CMK (cell line): Measurements from ENCODE around the gene LACTBL1.
"Not testable (repeated sequence)": the region's sequence is repeated elsewhere in the genome, so short reads cannot be mapped to it uniquely, and the experiment has no call there.

Experiments
- DNase-seq: peaks from one replicate; pipeline ENCODE4 v3.0.0-alpha.2; 2010; ENCODE audit warnings: low read depth

The LACTBL1 gene, protein sequence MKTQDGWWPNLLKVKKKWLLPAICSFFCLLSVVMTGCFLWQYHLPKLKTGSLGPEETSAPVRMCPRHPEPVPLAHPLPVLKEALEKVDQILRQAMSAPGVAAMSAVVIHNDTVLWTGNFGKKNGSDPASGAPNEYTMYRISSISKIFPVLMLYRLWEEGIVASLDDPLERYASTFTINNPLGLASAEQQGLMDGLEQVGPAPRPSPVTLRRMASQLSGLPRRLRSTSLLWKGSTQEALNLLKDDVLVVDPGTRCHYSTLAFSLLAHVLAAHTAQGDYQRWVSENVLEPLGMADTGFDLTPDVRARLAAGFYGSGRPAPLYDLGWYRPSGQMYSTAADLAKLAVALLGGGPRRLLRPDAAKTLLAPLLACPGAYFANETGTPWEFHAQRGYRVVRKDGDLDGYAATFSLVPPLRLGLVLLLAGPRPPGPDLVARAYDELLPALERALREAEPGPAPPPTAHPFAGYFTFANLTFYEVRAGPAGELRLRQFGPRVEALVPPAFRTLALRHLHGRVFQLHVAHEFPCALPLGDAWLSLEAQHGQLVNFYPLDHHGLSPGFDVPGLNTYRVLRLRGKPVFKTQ

GRCh38 chr1:22972760-22973159 is at the start of gene LACTBL1:
Gene LACTBL1 (minus strand): TSS chr1:22972866. CDS start chr1:22972316, 550 bp downstream.
- DNase-seq: no peak

GRCh38 chr1:23021834-23022233 is 49.2 kb upstream of the LACTBL1 start:
- DNase-seq: no peak

DNA sequence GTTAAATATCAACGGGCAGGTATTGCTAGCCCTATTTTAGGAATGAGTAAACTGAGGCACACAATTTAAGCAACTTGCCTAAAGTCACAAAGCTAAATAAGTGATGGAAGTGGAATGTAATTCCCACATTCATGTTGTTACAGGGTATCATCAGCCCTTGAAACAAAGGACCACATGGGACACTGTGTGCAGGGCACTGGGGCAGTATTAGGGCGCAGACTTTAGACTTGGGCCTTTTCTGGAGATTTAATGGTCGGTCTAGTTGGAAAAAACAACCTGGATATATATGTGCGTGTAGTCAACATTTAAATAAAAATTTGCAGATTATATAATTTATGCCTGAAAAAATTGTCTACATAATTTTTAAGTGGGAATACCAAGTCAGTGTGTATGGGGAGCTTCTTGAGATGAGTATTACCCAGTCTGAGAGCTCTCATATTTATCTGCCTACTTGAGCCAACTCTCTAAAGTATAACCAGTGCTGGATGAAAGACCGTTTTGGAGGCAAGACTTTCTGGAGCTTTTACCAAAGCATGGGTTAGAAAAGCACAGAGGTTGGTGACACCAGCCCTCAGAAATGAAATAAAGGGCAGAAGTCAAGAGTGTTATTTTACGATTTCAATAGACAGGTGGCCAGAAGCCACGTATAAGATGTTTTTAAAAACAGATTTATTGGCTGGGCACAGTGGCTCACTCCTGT is 48.2 kb upstream of the LACTBL1 start:
- no peak for DNase-seq

- DNase-seq: peak; percentile 20
Observed at GRCh38 chr1:23019863-23020625, 47.4 kb upstream of the LACTBL1 start.

DNA sequence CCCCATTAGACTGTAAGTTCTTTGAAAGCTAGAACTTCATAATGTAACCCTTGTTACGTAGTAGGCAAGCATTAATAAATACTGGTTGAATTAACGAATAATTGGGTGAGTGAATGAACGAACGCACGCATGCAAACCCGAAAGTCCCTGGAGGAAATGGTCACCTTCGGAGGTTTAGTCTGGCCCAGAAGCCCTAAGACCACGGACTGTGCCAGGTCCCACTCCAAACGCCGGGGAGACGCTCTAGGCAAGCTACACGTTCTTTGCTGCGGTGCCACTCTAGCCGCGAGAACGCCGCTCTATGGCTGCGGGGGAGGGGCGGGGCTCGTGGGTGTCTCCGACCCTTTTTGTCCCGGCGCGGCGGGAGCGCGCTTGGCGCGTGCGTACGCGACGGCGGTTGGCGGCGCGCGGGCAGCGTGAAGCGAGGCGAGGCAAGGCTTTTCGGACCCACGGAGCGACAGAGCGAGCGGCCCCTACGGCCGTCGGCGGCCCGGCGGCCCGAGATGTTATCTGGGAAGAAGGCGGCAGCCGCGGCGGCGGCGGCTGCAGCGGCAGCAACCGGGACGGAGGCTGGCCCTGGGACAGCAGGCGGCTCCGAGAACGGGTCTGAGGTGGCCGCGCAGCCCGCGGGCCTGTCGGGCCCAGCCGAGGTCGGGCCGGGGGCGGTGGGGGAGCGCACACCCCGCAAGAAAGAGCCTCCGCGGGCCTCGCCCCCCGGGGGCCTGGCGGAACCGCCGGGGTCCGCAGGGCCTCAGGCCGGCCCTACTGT is 46.6 kb upstream of the LACTBL1 start, which contains the start of gene KDM1A:
KDM1A (plus strand) TSS at position 375 of the 769 bp plus-strand sequence; CDS start at position 504, 129 bp downstream.
- DNase-seq: peak; percentile 96

DNA sequence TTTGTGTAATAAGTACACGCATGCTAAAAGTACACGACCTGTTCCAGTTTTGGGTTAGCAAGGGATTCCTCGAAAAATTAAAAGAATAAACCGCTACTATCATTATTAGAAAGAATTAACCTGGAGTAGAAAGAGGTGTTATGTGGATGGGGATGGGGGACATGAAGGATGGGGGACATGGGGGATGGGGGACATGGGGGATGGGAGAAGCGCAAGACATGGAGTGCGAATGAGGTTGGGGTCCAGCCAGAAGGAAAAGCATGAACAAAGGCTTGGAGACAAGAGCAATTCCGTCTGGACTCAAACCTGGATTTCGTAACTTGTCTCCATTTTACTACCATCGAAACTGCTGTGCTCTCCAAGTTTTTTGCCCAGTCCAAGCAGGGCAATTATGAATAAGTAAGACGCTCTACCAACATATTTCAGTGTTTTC is 46.0 kb upstream of the LACTBL1 start:
- no peak for DNase-seq

- DNase-seq: no peak
Observed at GRCh38 chr1:23013657-23014056, 41.0 kb upstream of the LACTBL1 start.

GRCh38 chr1:23010025-23010424 is 37.4 kb upstream of the LACTBL1 start:
- DNase-seq: not testable (repeated sequence)

GRCh38 chr1:23008901-23009300 is 36.2 kb upstream of the LACTBL1 start:
- DNase-seq: no peak

DNA sequence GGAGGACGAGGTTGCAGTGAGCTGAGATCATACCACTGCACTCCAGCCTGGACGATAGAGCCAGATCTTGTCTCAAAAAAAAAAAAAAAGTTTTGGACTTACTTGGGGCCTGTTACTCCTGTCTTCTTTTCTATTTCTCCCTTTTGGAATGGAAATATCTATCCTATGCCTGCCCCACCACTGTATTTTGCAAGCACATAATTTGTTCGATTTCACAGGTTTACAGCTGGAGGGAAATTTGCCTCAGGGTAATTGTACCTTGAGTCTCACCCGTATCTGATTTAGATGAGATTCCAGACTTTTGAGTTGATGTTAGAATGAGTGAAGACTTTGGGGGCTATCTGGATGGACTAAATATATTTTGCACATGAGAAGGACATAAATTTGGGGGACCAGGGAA is 34.4 kb upstream of the LACTBL1 start:
- no peak for DNase-seq

DNA sequence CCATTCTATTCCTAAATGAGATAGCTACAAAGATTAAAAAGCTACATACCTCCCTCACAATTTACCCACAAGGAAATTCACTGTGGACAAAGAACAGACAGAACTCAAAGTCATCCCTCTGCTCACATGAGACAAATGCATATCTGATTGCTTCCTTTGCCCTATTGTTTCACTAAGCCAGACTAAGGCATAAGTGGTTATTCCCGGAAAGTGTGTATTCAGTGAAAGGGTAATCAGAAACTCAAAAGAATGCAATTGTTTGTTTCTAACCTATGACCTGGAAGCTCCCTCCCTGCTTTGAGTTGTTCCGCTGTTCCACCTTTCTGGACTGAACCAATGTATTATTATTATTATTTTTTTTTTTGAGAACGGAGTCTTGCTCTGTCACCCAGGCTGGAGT is 32.1 kb upstream of the LACTBL1 start:
- DNase-seq: not testable (repeated sequence)

- no peak for DNase-seq
Observed at GRCh38 chr1:23004112-23004511, 31.4 kb upstream of the LACTBL1 start.

- not testable (repeated sequence) for DNase-seq
Observed at GRCh38 chr1:23002218-23002617, 29.6 kb upstream of the LACTBL1 start.

GRCh38 chr1:23000133-23000532 is 27.5 kb upstream of the LACTBL1 start:
- not testable (repeated sequence) for DNase-seq

DNA sequence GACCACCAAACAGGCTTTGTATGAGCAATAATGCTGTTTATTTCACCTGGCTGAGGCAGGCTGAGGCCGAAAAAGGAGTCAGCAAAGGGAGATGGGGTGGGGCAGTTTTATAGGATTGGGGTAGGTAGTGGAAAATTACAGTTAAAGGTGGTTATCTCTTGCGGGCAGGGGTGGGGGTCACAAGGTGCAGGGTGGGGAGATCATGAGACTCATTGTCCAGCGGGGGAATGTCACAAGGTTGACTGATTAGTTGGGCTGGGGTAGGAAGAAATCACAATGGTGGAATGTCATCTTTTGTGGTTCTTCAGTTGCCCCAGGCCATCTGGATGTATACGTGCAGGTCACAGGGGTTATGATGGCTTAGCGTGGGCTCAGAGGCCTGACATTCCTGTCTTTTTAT is 24.9 kb upstream of the LACTBL1 start:
- not testable (repeated sequence) for DNase-seq

DNA sequence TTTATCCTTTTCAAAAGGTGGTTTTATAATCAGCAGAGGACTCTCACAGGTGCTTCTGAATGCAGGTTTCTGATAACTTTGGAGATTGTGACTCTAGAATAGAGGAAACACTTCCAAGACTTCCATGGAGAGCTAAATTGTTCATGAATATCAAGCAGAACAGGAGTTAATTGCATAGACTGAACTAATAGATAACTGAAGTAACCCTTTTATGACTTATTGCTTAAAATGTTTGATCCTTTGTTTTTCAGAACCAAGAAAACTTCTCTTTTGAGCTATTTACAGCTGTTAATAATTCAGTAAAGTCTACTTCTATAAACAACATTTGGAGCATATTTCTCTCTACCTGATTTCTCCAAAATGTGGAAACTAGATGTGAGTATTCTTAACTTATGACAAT is 23.1 kb upstream of the LACTBL1 start:
- no peak for DNase-seq

DNA sequence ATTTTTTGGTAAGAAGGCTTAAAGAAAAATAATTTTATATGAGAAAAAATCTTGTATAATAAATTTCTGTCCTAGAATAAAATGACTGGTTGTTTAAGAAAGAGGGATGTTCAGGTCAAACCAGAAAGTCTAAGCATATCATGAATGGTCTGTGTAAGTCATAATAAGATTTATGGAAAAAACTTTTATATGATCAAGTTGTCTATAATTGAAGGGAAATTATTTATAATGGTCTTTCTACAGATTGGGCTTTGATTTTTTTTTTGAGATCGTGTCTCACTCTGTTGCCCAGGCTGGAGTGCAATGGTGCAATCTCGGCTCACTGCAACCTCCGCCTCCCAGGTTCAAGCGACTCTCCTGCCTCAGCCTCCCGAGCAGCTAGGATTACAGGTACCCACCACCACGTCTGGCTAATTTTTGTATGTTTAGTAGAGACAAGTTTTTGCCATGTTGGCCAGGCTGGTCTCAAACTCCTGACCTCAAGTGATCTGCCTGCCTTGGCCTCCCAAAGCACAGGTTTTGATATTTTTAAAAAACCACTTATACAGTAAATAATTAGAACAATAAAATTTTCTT is 20.6 kb upstream of the LACTBL1 start:
- not testable (repeated sequence) for DNase-seq

DNA sequence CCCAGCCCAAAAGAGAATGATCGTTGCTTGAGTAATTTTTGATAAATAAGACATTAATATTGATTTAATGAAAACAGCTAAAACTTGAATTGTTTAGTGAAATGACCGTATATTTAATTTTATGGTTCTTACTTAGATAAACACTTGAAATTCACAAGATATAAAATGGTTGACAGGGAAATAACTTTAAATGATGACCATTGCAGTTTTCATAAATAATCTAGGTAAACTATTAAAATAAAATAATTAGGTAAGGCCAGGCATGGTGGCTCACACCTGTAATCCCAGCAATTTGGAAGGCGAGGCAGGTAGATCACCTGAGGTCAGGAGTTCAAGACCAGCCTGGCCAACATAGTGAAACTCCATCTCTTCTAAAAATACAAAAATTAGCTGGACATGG is 19.7 kb upstream of the LACTBL1 start:
- DNase-seq: not testable (repeated sequence)

DNA sequence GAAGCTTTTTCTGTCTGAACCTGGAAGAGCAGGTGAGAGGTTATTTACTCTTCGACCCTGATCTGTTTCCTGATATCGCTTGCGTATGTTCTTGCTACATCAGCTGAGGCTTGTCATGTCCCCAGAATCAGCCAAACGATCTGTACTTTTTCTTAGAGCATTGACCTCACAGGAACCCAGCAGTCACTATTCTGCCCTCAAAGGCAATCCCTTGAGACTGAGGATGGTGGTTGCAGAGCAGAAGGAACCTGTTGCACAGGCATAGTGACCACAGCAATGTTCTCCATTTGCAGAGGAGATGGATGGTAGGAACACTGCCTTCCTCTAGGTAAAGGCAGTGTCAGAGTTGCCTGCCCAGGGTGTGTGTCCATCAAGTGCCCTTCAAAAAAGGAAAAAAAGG is 11.3 kb upstream of the LACTBL1 start:
- no peak for DNase-seq

DNA sequence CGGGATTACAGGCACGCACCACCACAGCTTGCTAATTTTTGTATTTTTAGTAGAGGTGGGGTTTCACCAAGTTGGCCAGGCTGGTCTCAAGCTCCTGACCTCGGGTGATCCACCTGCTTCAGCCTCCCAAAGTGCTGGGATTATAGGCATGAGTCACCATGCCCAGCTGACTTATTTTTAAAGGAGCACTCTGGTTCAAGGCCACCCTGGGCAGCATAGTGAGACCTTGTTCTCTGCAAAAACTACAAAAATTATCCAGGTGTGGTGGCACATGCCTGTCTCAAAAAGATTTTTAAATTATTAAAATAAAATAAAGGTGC is 7.8 kb upstream of the LACTBL1 start:
- DNase-seq: not testable (repeated sequence)

DNA sequence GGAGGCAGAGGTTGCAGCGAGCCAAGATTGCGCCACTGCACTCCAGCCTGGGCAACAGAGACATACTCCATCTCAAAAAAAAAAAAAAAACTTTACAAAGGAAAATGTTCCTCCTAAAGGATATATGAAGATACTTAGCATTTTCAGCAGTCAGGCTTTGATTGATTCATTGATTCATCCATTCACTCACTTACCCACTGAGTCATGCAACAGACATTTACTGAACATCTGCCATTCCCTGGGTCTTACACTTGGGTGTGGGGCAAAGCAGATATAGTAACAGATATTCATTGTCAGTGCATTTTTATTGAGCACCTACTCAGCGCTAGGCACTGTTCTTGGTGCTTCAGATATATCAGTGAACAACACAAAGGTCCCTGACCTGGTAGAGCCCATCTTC is 5.6 kb upstream of the LACTBL1 start:
- no peak for DNase-seq
